ENCODE results near the gene YEATS4. TPM values are rescaled to one million over a fixed set of nuclear protein-coding genes. Genes with fewer than 3 reads are reported as not detected.

Gene YEATS4
- total RNA-seq, 1 experiment from 2014 or later: 20.9 TPM

GRCh38 chr12:69324797-69325466 is 34.6 kb upstream of the YEATS4 start:
- CTCF ChIA-PET: no interaction called here

GRCh38 chr12:69328426-69328825 is 31.1 kb upstream of the YEATS4 start:
- TF ChIP-seq SIN3A (IDR thresholded peaks at IDR 0.05; ENCODE audit: borderline replicate concordance, insufficient read depth, low read depth, low read length): no peak
- no peak for TF ChIP-seq REST (IDR thresholded peaks at IDR 0.05; ENCODE audit: insufficient read depth in 1 of 2, low read depth in 2 of 2, low read length in 1 of 2)
- TF ChIP-seq CTCF (IDR thresholded peaks at IDR 0.05): no peak
- no peak for TF ChIP-seq POLR2AphosphoS5 (IDR thresholded peaks at IDR 0.05; ENCODE audit: low read depth, low read length)
- no peak for TF ChIP-seq TCF7L2 (IDR thresholded peaks at IDR 0.05; ENCODE audit: low read depth, low read length)
- no peaks in the 10 kb centered on the region for H3K36me3 ChIP-seq (ENCODE audit: control insufficient read depth, insufficient read depth, low read length)
- DNase-seq (ENCODE audit: low read depth, low spot score): no peak
- H3K27me3 ChIP-seq (ENCODE audit: control insufficient read depth, insufficient read depth, low read length): peaks cover 19% of the 10 kb centered on the region
- H3K4me3 ChIP-seq (ENCODE audit: low read depth in 2 of 2, low read length in 2 of 2): no peak overlapping the region
- ATAC-seq: no peak
- in situ Hi-C loops (cut with HindIII; ENCODE audit: low pct_unique_long_range_greater_than_20kb, low sequenced_read_pairs) (no loop called here), intact Hi-C loops (cut with micrococcal nuclease; ENCODE audit: unreplicated experiment) (no loop called here)
- CTCF ChIA-PET: no interaction called here
- no peaks in the 10 kb centered on the region for H3K9me3 ChIP-seq (ENCODE audit: control insufficient read depth, insufficient read depth, low read depth, low read length)
- peaks cover 6% of the 10 kb centered on the region; the same call in 1 of the 2 replicates for H3K4me1 ChIP-seq (ENCODE audit: control insufficient read depth, insufficient read depth, low read length)
- POLR2A ChIA-PET: no interaction called here
- BruUV-seq (replicated peaks): no TSS peak
- H3K27ac ChIP-seq (ENCODE audit: low read length): no peak overlapping the region

More at GRCh38 chr12:69324797-69325466, 34.6 kb upstream of the YEATS4 start:
- POLR2A ChIA-PET: no interaction called here
- DNase-seq (ENCODE audit: low read depth, low spot score) (no peak), ATAC-seq (no peak)
- BruUV-seq (replicated peaks): no TSS peak
- in situ Hi-C loops (cut with HindIII; ENCODE audit: low pct_unique_long_range_greater_than_20kb, low sequenced_read_pairs): no loop called here
- intact Hi-C loops (cut with micrococcal nuclease; ENCODE audit: unreplicated experiment): no loop called here
- no peaks in the 10 kb centered on the region for H3K36me3 ChIP-seq (ENCODE audit: control insufficient read depth, insufficient read depth, low read length)
- H3K4me1 ChIP-seq (ENCODE audit: control insufficient read depth, insufficient read depth, low read length): no peaks in the 10 kb centered on the region
- peaks cover 23% of the 10 kb centered on the region for H3K27me3 ChIP-seq (ENCODE audit: control insufficient read depth, insufficient read depth, low read length)
- no peak overlapping the region for H3K4me3 ChIP-seq (ENCODE audit: low read depth in 2 of 2, low read length in 2 of 2)
- TF ChIP-seq SIN3A (IDR thresholded peaks at IDR 0.05; ENCODE audit: borderline replicate concordance, insufficient read depth, low read depth, low read length): no peak
- no peak for TF ChIP-seq CTCF (IDR thresholded peaks at IDR 0.05)
- no peak for TF ChIP-seq REST (IDR thresholded peaks at IDR 0.05; ENCODE audit: insufficient read depth in 1 of 2, low read depth in 2 of 2, low read length in 1 of 2)
- no peak for TF ChIP-seq TCF7L2 (IDR thresholded peaks at IDR 0.05; ENCODE audit: low read depth, low read length)
- TF ChIP-seq POLR2AphosphoS5 (IDR thresholded peaks at IDR 0.05; ENCODE audit: low read depth, low read length): no peak
- no peak overlapping the region for H3K27ac ChIP-seq (ENCODE audit: low read length)
- no peaks in the 10 kb centered on the region for H3K9me3 ChIP-seq (ENCODE audit: control insufficient read depth, insufficient read depth, low read depth, low read length)

Measured in Panc1 (cell line).